DND-41 (cell line): Measurements from ENCODE around the gene CSNK1G2.

Source experiments
- CTCF ChIP-seq: IDR thresholded peaks from 2 replicates; pipeline ENCODE4 v1.5.1; 2012; ENCODE audit warnings: borderline replicate concordance, low read length, moderate library complexity, mild to moderate bottlenecking; ENCODE audit not compliant: poor library complexity, severe bottlenecking; ENCODE audit errors: extremely low read depth
- EZH2 ChIP-seq: IDR thresholded peaks from 3 replicates; pipeline ENCODE4 v1.6.1; 2012; ENCODE audit warnings: borderline replicate concordance, low read depth, mild to moderate bottlenecking, moderate library complexity, low read length, inconsistent platforms; ENCODE audit not compliant: severe bottlenecking

- TF ChIP-seq CTCF (no peak), EZH2 (no peak)
These were observed 14.5 kb downstream of the CSNK1G2 start for GRCh38 chr19:1955171-1956121.
